Measurements from ENCODE around the gene NAA25. TPM values are rescaled to one million over a fixed set of nuclear protein-coding genes. Genes with fewer than 3 reads are reported as not detected.

The NAA25 gene
- total and polyA plus RNA-seq, 9 of the 15 experiments (the other 6 are each of a cell fraction or from before 2014, with no cell fraction given): 26.6 to 59.6 (median 48.9) TPM

DNA sequence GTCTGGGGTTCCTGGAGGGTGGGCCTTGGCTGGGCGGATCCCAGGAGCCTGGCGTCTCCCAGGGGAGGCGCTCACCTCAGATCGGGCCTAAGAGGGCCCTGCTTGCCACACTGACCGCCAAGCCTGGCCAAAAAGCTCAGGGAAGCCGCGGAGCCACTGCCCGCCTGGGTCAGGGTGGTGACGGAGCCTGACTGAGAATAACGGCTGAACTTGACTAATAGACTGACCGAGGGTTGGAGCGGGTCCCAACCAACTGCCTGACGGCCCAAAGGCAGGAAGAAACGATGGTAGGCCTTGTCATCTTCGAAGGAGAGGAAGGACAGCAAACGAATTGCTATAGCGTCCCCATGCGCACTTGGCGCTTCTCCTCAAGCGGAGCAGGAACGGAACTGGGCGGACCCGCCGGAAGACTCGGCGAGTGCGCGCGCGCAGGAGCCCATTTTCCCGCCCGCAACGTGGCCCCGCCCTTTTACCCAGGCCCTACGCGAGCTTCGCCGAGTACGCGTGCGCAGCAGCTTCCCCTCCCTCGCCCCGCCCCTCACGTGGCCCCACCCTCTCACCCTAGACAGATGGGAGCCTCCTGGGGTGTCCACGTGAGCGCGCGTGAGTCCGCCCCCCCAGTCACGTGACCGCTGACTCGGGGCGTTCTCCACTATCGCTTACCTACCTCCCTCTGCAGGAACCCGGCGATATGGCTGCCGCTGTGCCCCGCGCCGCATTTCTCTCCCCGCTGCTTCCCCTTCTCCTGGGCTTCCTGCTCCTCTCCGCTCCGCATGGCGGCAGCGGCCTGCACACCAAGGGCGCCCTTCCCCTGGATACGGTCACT lies 95.6 kb downstream of the NAA25 start, which contains the start of the genes ERP29 and TMEM116 (continued):
- TF ChIP-seq, protein P1, sequence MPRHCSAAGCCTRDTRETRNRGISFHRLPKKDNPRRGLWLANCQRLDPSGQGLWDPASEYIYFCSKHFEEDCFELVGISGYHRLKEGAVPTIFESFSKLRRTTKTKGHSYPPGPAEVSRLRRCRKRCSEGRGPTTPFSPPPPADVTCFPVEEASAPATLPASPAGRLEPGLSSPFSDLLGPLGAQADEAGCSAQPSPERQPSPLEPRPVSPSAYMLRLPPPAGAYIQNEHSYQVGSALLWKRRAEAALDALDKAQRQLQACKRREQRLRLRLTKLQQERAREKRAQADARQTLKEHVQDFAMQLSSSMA (CRISPR knock-in tag; IDR thresholded peaks at IDR 0.05): no peak
- no peak for TF ChIP-seq SMARCB1 (IDR thresholded peaks at IDR 0.05; ENCODE audit: insufficient read length, low read depth)
- TF ChIP-seq MXI1 (IDR thresholded peaks at IDR 0.05; ENCODE audit: low read depth, low read length): no peak; the same call in 1 of the 2 replicates
- TF ChIP-seq ZNF75A (CRISPR knock-in tag; IDR thresholded peaks at IDR 0.05): no peak
- TF ChIP-seq, protein P2, sequence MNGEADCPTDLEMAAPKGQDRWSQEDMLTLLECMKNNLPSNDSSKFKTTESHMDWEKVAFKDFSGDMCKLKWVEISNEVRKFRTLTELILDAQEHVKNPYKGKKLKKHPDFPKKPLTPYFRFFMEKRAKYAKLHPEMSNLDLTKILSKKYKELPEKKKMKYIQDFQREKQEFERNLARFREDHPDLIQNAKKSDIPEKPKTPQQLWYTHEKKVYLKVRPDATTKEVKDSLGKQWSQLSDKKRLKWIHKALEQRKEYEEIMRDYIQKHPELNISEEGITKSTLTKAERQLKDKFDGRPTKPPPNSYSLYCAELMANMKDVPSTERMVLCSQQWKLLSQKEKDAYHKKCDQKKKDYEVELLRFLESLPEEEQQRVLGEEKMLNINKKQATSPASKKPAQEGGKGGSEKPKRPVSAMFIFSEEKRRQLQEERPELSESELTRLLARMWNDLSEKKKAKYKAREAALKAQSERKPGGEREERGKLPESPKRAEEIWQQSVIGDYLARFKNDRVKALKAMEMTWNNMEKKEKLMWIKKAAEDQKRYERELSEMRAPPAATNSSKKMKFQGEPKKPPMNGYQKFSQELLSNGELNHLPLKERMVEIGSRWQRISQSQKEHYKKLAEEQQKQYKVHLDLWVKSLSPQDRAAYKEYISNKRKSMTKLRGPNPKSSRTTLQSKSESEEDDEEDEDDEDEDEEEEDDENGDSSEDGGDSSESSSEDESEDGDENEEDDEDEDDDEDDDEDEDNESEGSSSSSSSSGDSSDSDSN (IDR thresholded peaks at IDR 0.05; ENCODE audit: borderline replicate concordance in 1 of 2, low read depth in 2 of 2, low read length in 2 of 2): peak in 1 of 2 experiments; percentile 48; a peak in 3 of 4 replicates
- TF ChIP-seq, protein P3, sequence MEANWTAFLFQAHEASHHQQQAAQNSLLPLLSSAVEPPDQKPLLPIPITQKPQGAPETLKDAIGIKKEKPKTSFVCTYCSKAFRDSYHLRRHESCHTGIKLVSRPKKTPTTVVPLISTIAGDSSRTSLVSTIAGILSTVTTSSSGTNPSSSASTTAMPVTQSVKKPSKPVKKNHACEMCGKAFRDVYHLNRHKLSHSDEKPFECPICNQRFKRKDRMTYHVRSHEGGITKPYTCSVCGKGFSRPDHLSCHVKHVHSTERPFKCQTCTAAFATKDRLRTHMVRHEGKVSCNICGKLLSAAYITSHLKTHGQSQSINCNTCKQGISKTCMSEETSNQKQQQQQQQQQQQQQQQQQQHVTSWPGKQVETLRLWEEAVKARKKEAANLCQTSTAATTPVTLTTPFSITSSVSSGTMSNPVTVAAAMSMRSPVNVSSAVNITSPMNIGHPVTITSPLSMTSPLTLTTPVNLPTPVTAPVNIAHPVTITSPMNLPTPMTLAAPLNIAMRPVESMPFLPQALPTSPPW (CRISPR knock-in tag; IDR thresholded peaks at IDR 0.05): peak; percentile 93
- TF ChIP-seq, protein P4, sequence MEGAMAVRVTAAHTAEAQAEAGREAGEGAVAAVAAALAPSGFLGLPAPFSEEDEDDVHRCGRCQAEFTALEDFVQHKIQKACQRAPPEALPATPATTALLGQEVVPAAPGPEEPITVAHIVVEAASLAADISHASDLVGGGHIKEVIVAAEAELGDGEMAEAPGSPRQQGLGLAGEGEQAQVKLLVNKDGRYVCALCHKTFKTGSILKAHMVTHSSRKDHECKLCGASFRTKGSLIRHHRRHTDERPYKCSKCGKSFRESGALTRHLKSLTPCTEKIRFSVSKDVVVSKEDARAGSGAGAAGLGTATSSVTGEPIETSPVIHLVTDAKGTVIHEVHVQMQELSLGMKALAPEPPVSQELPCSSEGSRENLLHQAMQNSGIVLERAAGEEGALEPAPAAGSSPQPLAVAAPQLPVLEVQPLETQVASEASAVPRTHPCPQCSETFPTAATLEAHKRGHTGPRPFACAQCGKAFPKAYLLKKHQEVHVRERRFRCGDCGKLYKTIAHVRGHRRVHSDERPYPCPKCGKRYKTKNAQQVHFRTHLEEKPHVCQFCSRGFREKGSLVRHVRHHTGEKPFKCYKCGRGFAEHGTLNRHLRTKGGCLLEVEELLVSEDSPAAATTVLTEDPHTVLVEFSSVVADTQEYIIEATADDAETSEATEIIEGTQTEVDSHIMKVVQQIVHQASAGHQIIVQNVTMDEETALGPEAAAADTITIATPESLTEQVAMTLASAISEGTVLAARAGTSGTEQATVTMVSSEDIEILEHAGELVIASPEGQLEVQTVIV (CRISPR knock-in tag; IDR thresholded peaks at IDR 0.05; ENCODE audit: borderline replicate concordance): no peak
- TF ChIP-seq EHMT2 (IDR thresholded peaks at IDR 0.05): peak; percentile 39; the same call in 1 of the 2 replicates
- TF ChIP-seq KDM2B (CRISPR knock-in tag; IDR thresholded peaks at IDR 0.05): no peak
- no peak for TF ChIP-seq ZNF584 (CRISPR knock-in tag; IDR thresholded peaks at IDR 0.05; ENCODE audit: low read depth)
- no peak for TF ChIP-seq ZNF316 (IDR thresholded peaks at IDR 0.05)
- no peak; the same call in 1 of the 2 replicates for TF ChIP-seq ZC3H8 (IDR thresholded peaks at IDR 0.05)
- TF ChIP-seq MAFF (IDR thresholded peaks at IDR 0.05; ENCODE audit: low read length): no peak
- TF ChIP-seq ZNF121 (CRISPR knock-in tag; conservative IDR thresholded peaks at IDR 0.05): no peak
- no peak for TF ChIP-seq ZNF212 (CRISPR knock-in tag; IDR thresholded peaks at IDR 0.05)
- TF ChIP-seq SLC30A9 (CRISPR knock-in tag; IDR thresholded peaks at IDR 0.05): no peak
- no peak for TF ChIP-seq XRCC3 (IDR thresholded peaks at IDR 0.05)
